Central memory CD8-positive, alpha-beta T cell (primary cell): Measurements from ENCODE around the gene USP7.
"Not testable (repeated sequence)": the region's sequence is repeated elsewhere in the genome, so short reads cannot be mapped to it uniquely, and the experiment has no call there.

Source experiments
- ATAC-seq: fragments of 150-1000 bp; cut with Tn5 transposase; replicated peaks from 2 replicates; pipeline ENCODE4 v1.10.0; 2022; ENCODE audit warnings: mild to moderate bottlenecking, moderate FRiP score, moderate number of reproducible peaks; ENCODE audit not compliant: poor library complexity, severe bottlenecking; ENCODE audit errors: extremely low read depth
- DNase-seq, 2 donors: peaks; one replicate each; pipeline ENCODE4 v3.0.0; 2021; ENCODE audit warnings: low spot score in 2 of 2
- H3K27ac Mint-ChIP-seq: one replicate; pipeline ENCODE4 v1.8.0; 2022; ENCODE audit warnings: low read depth, mild to moderate bottlenecking, moderate library complexity, mixed read lengths
- H3K27me3 Mint-ChIP-seq: one replicate; pipeline ENCODE4 v1.8.0; 2022; ENCODE audit warnings: mixed read lengths
- H3K36me3 Mint-ChIP-seq: one replicate; pipeline ENCODE4 v1.8.0; 2022; ENCODE audit warnings: mild to moderate bottlenecking, moderate library complexity, mixed read lengths; ENCODE audit not compliant: insufficient read depth
- H3K4me1 Mint-ChIP-seq: one replicate; pipeline ENCODE4 v1.8.0; 2022; ENCODE audit warnings: mixed read lengths
- H3K4me3 Mint-ChIP-seq: one replicate; pipeline ENCODE4 v1.8.0; 2022; ENCODE audit warnings: mild to moderate bottlenecking, moderate library complexity, mixed read lengths
- H3K9me3 Mint-ChIP-seq: one replicate; pipeline ENCODE4 v1.8.0; 2022; ENCODE audit warnings: mixed read lengths

The USP7 gene

GRCh38 chr16:8996891-8997290 lies 33.2 kb upstream of the USP7 start:
- Mint-ChIP-seq H3K9me3 (no peaks in the 10 kb centered on the region), H3K4me1 (no peaks in the 10 kb centered on the region), H3K4me3 (no peak overlapping the region), H3K27ac (no peak overlapping the region), H3K27me3 (no peaks in the 10 kb centered on the region), H3K36me3 (peaks cover 2% of the 10 kb centered on the region)
- no peak for DNase-seq
- ATAC-seq = no peak

GRCh38 chr16:8990445-8990844 lies 26.7 kb upstream of the USP7 start:
- no peak overlapping the region for H3K27ac Mint-ChIP-seq
- H3K4me1 Mint-ChIP-seq = no peaks in the 10 kb centered on the region
- no peak overlapping the region for H3K4me3 Mint-ChIP-seq
- H3K36me3 Mint-ChIP-seq = peaks cover 2% of the 10 kb centered on the region
- no peaks in the 10 kb centered on the region for H3K9me3 Mint-ChIP-seq
- ATAC-seq (no peak), DNase-seq (no peak)
- no peaks in the 10 kb centered on the region for H3K27me3 Mint-ChIP-seq

- H3K27me3 Mint-ChIP-seq = no peaks in the 10 kb centered on the region
- DNase-seq (no peak), ATAC-seq (no peak)
- no peak overlapping the region for H3K27ac Mint-ChIP-seq
- peaks cover under 1% of the 10 kb centered on the region for H3K36me3 Mint-ChIP-seq
- H3K4me3 Mint-ChIP-seq = no peak overlapping the region
- no peaks in the 10 kb centered on the region for H3K4me1 Mint-ChIP-seq
- no peaks in the 10 kb centered on the region for H3K9me3 Mint-ChIP-seq
These were observed 25.6 kb upstream of the USP7 start for GRCh38 chr16:8989099-8989878.

GRCh38 chr16:8986818-8987191 lies 23.1 kb upstream of the USP7 start:
- no peaks in the 10 kb centered on the region for H3K4me1 Mint-ChIP-seq
- H3K27ac Mint-ChIP-seq = no peak overlapping the region
- H3K27me3 Mint-ChIP-seq = no peaks in the 10 kb centered on the region
- no peak overlapping the region for H3K4me3 Mint-ChIP-seq
- H3K9me3 Mint-ChIP-seq = no peaks in the 10 kb centered on the region
- no peaks in the 10 kb centered on the region for H3K36me3 Mint-ChIP-seq
- no peak for DNase-seq
- ATAC-seq = no peak

- no peak for ATAC-seq
- Mint-ChIP-seq H3K27ac (no peak overlapping the region), H3K9me3 (no peaks in the 10 kb centered on the region)
These were observed 22.4 kb upstream of the USP7 start for GRCh38 chr16:8986111-8986510.

GRCh38 chr16:8982816-8983215 lies 19.1 kb upstream of the USP7 start:
- Mint-ChIP-seq H3K4me3 (no peak overlapping the region), H3K36me3 (no peaks in the 10 kb centered on the region), H3K4me1 (no peaks in the 10 kb centered on the region), H3K27ac (no peak overlapping the region), H3K9me3 (no peaks in the 10 kb centered on the region), H3K27me3 (peaks cover 10% of the 10 kb centered on the region)
- DNase-seq (no peak), ATAC-seq (no peak)

More at GRCh38 chr16:8986111-8986510, 22.4 kb upstream of the USP7 start:
- Mint-ChIP-seq H3K4me3 (no peak overlapping the region), H3K36me3 (no peaks in the 10 kb centered on the region), H3K4me1 (no peaks in the 10 kb centered on the region), H3K27me3 (no peaks in the 10 kb centered on the region)
- DNase-seq = no peak

GRCh38 chr16:8981901-8982300 lies 18.2 kb upstream of the USP7 start:
- H3K9me3 Mint-ChIP-seq, DNase-seq, H3K27ac Mint-ChIP-seq, H3K36me3 Mint-ChIP-seq, H3K27me3 Mint-ChIP-seq, ATAC-seq, H3K4me1 Mint-ChIP-seq, H3K4me3 Mint-ChIP-seq: not testable (repeated sequence)

GRCh38 chr16:8976189-8976588 lies 12.5 kb upstream of the USP7 start:
- H3K4me3 Mint-ChIP-seq, H3K9me3 Mint-ChIP-seq, H3K4me1 Mint-ChIP-seq, H3K36me3 Mint-ChIP-seq, H3K27me3 Mint-ChIP-seq, DNase-seq, ATAC-seq, H3K27ac Mint-ChIP-seq: not testable (repeated sequence)

- Mint-ChIP-seq H3K27ac (no peak overlapping the region), H3K36me3 (no peaks in the 10 kb centered on the region), H3K9me3 (no peaks in the 10 kb centered on the region), H3K27me3 (peaks cover 6% of the 10 kb centered on the region), H3K4me1 (no peaks in the 10 kb centered on the region), H3K4me3 (no peak overlapping the region)
- no peak for ATAC-seq
- DNase-seq = no peak
These were observed 11.3 kb upstream of the USP7 start for GRCh38 chr16:8975039-8975438.

GRCh38 chr16:8972843-8973586 lies 9.3 kb upstream of the USP7 start:
- no peak for ATAC-seq
- H3K27ac Mint-ChIP-seq = no peak overlapping the region
- no peaks in the 10 kb centered on the region for H3K9me3 Mint-ChIP-seq
- DNase-seq = no peak
- no peaks in the 10 kb centered on the region for H3K4me1 Mint-ChIP-seq
- no peaks in the 10 kb centered on the region for H3K36me3 Mint-ChIP-seq
- no peak overlapping the region for H3K4me3 Mint-ChIP-seq
- no peaks in the 10 kb centered on the region for H3K27me3 Mint-ChIP-seq

GRCh38 chr16:8971416-8971815 lies 7.7 kb upstream of the USP7 start:
- no peak for ATAC-seq
- no peak overlapping the region for H3K27ac Mint-ChIP-seq
- no peaks in the 10 kb centered on the region for H3K27me3 Mint-ChIP-seq
- H3K9me3 Mint-ChIP-seq = no peaks in the 10 kb centered on the region
- no peaks in the 10 kb centered on the region for H3K4me1 Mint-ChIP-seq
- no peaks in the 10 kb centered on the region for H3K36me3 Mint-ChIP-seq
- no peak for DNase-seq
- H3K4me3 Mint-ChIP-seq = no peak overlapping the region

GRCh38 chr16:8969202-8969897 lies 5.6 kb upstream of the USP7 start:
- not testable (repeated sequence) for H3K4me1 Mint-ChIP-seq, H3K27me3 Mint-ChIP-seq, H3K9me3 Mint-ChIP-seq, ATAC-seq, DNase-seq, H3K36me3 Mint-ChIP-seq, H3K4me3 Mint-ChIP-seq, H3K27ac Mint-ChIP-seq

- H3K27me3 Mint-ChIP-seq, DNase-seq, H3K4me3 Mint-ChIP-seq, H3K9me3 Mint-ChIP-seq, H3K36me3 Mint-ChIP-seq, H3K4me1 Mint-ChIP-seq, ATAC-seq, H3K27ac Mint-ChIP-seq: not testable (repeated sequence)
These were observed 4.3 kb upstream of the USP7 start for GRCh38 chr16:8968054-8968453.
